Kasumi-1 (cell line): ENCODE measurements around the gene COMMD10.
"Not testable (repeated sequence)": the region's sequence is repeated elsewhere in the genome, so short reads cannot be mapped to it uniquely, and the experiment has no call there.

ENCODE experiments used
- DNase-seq, 2 experiments: peaks; one replicate each; lab custom pipeline; 2025; lab: John Stamatoyannopoulos, UW

COMMD10 gene

GRCh38 chr5:116097301-116097700, 12.5 kb downstream of the COMMD10 start:
- DNase-seq, result no peak

GRCh38 chr5:116098998-116099397, 14.2 kb downstream of the COMMD10 start:
- no peak for DNase-seq

DNA sequence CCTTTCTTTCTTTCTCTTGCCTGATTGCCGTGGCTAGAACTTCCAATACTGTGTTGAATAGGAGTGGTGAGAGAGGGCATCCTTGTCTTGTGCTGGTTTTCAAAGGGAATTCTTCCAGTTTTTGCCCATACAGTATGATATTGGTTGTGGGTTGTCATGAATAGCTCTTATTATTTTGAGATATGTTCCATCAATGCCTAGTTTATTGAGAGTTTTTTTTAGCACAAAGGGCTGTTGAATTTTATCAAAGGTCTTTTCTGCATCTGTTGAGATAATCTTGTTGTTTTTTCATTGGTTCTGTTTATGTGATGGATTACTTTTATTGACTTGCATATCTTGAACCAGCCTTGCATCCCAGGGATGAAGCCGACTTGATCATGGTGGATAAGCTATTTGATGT, 20.1 kb downstream of the COMMD10 start:
- DNase-seq, result not testable (repeated sequence)

DNA sequence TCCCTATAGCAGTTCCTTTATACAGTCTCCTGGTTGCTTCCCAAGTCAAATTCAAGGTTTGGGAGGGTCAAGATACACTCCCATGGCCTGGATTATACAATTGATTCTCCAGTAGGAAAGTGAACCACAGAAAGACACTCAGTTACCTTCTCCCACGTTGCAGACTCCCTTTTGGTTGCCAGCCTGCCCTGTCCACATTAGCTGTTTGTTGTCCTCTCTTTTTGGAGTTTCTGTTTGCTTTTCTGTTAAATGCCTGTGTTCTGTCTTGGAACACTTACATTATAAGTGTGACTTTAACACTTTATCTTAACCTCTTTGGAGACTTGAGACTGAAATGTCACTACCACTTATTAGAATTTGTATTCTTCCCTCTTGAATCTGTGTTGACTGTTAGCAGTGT, 30.3 kb downstream of the COMMD10 start:
- no peak for DNase-seq

GRCh38 chr5:116130471-116130870, 45.6 kb downstream of the COMMD10 start:
- no peak for DNase-seq

DNA sequence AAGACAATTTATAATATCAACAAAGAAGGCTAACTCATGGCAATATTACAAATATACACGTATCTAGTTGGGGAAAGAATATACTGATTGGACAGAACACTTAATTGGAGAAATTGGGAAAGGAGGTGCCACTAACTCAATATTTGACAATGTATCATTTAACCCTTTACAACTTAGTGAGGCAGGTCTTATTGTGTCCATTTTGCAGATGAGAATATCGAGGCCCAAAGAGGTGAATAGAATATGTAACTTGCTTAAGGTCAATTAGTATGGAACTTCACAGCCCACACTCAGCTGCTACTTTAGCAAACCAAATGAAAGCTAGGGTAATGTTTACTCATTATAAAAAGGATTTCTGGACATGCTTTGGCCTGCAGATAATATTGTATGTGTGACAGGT, 46.2 kb downstream of the COMMD10 start:
- no peak for DNase-seq

GRCh38 chr5:116133281-116133680, 48.5 kb downstream of the COMMD10 start:
- DNase-seq, result no peak

DNA sequence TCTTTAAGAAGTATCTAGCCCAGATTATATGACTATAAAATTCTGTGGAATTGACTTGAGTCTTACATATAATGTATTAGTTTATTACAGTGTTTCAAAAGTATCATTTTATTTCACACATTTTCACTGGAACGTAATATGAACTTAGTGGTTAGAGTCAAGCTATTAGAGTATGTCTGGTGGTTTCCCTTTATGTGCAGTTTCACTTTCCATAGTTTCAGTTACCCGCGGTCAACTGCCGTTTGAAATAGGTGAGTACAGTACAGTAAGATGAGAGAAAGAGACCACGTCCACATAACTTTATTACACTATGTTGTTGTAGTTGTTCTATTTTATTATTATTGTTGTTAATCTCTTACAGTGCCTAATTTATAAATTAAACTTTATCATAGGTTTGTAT, 50.5 kb downstream of the COMMD10 start:
- DNase-seq, result peak; percentile 18 to 19

GRCh38 chr5:116137544-116138378, 52.9 kb downstream of the COMMD10 start:
- DNase-seq, result peak; percentile 75 to 78

DNA sequence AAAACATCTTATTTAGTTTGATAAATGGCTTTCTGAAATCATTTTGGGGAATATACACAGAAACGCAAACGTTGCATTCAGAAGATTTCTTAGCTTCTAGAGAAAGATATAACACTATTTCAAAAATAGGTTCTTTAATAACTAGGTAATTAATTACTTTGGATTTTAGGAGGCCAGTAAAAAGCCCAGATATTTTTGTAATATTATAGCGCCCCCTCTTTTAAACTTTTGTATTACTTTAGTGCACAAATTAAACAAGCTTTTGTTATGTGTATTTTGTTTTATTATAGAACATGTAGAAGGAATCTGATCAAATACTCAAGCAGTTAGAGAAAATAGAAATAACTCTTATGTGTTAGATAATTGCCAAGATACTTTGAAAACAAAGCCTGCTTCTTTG, 57.7 kb downstream of the COMMD10 start:
- DNase-seq, result no peak

DNA sequence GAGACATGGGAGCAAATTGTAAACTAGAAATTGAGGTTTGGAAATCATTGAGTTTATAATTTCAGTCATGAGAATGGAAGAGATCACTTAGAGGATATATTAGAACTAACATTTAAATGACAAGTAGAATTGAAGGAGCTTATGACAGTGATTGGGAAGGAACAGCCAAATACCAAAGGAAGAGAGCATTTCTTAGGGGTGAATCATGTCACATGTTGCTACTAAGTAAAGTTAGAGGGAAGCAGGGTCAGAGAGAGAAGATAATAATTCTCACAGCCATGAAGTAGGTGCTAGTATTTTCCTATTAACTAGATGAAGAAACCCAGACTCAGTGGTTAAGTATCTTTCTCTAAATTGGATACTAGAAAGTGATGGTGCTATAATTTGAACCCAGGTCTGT, 59.3 kb downstream of the COMMD10 start:
- DNase-seq, result no peak

DNA sequence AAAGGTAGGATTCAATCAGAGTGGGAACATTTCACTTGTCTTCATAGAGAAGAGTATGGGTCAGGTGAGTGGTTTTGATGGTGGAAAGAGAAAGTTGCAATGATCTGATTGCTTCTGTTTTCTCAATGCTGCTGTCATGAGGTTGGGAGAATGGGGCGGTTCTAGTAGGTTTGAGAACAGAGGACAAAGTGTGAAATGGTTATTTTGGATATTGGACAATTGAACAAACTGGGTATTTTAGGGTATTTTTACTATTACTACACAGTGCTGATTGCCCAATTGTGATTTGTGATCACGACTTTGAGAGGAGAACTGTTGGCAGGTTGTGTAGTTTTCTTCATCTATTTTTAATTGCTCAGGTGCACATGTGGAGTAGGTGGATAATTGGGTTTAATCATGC, 60.2 kb downstream of the COMMD10 start:
- DNase-seq, result no peak

GRCh38 chr5:116145416-116145815, 60.6 kb downstream of the COMMD10 start:
- DNase-seq, result no peak

DNA sequence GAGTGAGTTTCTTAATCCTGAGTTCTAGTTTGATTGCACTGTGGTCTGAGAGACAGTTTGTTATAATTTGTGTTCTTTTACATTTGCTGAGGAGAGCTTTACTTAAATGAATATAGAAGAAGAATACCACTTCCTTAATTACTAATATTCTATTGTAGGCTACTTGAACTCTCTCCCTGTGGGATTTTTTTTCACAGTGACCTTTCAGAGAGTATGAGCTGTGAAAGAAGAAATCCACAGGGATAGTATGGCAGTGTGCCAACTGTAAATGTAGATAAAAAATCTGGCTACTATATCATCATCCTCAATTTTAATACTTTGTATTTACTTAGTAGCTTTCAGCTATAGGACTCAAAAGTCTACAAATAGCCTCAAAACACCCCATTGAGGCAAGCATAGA, 67.3 kb downstream of the COMMD10 start:
- DNase-seq, result no peak

GRCh38 chr5:116153687-116154174, 68.9 kb downstream of the COMMD10 start:
- no peak for DNase-seq

DNA sequence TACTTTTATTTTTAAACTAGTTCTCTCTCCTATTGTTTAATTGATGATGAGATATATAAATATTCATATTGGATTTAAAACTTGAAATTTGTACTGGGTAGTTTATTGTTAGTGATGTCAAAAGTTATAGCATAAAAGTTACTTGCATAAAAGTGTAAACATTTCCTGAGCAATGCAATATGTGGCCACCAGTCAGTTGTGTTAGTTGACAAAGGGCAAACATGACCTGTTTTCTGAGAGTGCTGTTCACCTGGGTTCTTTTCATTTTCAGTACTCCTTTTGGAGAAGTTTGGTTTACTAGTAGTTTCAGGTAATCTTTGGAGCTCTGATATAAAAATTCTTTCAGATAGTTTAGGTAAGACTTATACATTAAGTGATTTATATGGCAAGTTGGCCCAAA, 69.4 kb downstream of the COMMD10 start:
- no peak for DNase-seq

DNA sequence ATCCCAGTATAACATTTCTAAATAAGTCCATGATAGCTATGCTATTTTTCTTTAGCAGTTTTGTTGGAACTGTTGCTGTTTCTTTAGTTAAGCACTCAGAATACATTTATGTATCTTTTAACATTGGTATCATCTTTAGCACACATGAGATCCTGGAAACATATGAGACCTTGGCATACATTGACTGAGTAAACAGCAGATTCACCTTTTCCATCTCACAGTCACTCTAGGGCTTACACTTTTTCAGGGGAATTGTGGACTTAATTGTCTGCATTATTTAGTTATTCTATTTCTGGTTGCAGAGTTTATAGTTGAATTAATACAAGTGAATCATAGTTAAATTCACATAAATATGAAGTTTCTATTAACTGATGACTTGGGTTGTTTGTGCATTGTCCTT, 70.1 kb downstream of the COMMD10 start:
- DNase-seq, result no peak

DNA sequence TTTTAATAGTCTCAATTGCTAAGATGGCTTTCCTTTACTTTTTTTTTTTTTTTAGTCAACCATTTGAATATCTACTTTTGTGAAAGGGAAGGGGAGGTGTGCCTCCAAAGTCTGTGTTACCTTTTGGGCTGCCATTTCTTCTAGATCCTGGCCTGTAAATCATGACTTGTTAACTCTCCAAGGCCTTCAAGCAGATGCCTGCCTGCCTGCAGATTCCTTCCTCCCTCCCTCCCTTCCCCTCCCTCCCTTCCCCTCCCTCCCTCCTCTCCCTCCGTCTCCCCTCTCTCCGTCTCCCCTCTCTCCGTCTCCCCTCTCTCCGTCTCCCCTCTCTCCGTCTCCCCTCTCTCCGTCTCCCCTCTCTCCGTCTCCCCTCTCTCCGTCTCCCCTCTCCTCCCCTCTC, 73.1 kb downstream of the COMMD10 start:
- DNase-seq, result no peak

DNA sequence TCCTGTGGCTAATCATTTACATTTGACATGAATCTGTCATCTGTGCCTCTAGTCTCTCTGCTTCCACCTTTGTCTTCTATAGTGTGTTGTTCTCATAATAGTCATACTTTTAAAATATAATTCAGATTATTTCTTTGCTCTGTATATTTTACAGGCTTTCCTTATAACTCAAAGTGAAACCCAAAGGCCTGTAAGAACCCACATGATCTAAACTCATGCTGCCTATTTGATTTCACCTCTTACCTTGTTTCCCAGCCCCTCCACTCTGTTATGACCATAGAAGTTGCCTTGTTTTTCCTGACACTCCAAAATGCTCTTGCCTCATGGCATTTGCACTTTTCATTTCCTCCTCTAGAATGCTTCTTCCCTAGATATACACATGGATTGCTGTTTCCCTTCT, 74.2 kb downstream of the COMMD10 start:
- DNase-seq, result no peak

- no peak for DNase-seq
Observed at GRCh38 chr5:116174111-116174510, 89.3 kb downstream of the COMMD10 start.

DNA sequence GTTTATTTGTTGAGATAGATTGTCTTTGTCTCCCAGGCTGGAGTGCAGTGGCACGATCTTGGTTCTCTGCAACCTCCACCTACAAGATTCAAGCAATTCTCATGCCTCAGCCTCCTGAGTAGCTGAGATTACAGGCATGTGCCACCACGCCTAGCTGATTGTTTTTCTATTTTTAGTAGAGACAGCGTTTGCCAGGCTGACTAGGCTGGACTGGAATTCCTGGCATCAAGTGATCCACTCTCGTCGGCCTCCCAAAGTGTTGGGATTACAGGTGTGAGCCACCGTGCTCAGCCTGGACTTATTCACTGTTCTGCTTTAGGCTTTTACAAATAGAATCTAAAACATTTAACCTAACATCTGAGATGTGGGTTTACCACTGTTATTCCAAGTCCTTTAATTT, 91.3 kb downstream of the COMMD10 start:
- DNase-seq, result no peak

DNA sequence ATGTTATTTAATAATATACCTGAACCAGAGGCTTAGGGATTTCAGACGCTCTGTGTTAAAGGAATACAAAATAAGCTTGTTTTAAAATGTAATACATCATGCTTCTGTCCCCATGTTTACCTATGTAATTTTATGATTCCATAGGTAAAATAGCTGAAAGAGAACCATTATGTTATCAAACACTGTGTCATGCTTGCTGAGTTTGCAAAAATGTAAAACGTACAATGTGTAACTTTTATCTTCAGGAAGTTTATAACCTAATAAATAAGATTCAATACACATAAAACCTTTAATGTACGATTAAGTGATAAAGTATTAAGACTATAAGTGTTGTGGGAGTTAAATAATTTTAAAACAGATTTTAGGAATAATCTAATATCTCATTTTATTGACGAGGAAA, 94.1 kb downstream of the COMMD10 start:
- no peak for DNase-seq

- DNase-seq, result no peak
Observed at GRCh38 chr5:116209166-116209565, 124.3 kb downstream of the COMMD10 start.

- no peak for DNase-seq
Observed at GRCh38 chr5:116212225-116212624, 127.4 kb downstream of the COMMD10 start.
